Muscle of leg (tissue), 11 donors: ENCODE measurements around the gene VPS4A. TPM values are rescaled to one million over a fixed set of nuclear protein-coding genes. Genes with fewer than 3 reads are reported as not detected.

Experiments used
- DNase-seq: peaks from one replicate; pipeline ENCODE4 v3.0.0; 2013
- H3K27ac ChIP-seq: one replicate; pipeline ENCODE4 v1.5.1; 2013; ENCODE audit warnings: mild to moderate bottlenecking, low read length, control low read depth
- H3K27me3 ChIP-seq: one replicate; pipeline ENCODE4 v1.6.1; 2013; ENCODE audit warnings: low read length; ENCODE audit not compliant: control insufficient read depth, insufficient read depth
- H3K36me3 ChIP-seq: one replicate; pipeline ENCODE4 v1.6.1; 2013; ENCODE audit warnings: low read length; ENCODE audit not compliant: control insufficient read depth, insufficient read depth
- H3K4me1 ChIP-seq: one replicate; pipeline ENCODE4 v1.6.1; 2013; ENCODE audit warnings: low read length; ENCODE audit not compliant: control insufficient read depth, insufficient read depth
- H3K4me3 ChIP-seq: one replicate; pipeline ENCODE4 v1.5.1; 2013; ENCODE audit warnings: low read length, control low read depth
- H3K9me3 ChIP-seq: replicated peaks from 2 replicates; pipeline ENCODE4 v1.6.1; 2013; ENCODE audit warnings: low read depth, low read length; ENCODE audit not compliant: control insufficient read depth
- WGBS: methylation state at CpG from one replicate; pipeline ENCODE4 v1.1.5; 2013; ENCODE audit warnings: missing lambda C conversion rate; ENCODE audit not compliant: insufficient coverage; 5-methylcytosine and 5-hydroxymethylcytosine counted together
- polyA plus RNA-seq, 8 donors: library from polyadenylated mRNA; unstranded; fragments of 120-200 nt; gene quantifications; one replicate each; pipeline versions ENCODE4 v1.2.1 to v1.2.3, GENCODE V29; 2013; ENCODE audit warnings: inconsistent platforms in 1 of 8, low replicate concordance in 1 of 8; ENCODE audit not compliant: insufficient read length in 8 of 8, insufficient read depth in 1 of 8
- total RNA-seq: library from RNA; stranded (reverse); fragments of 120-200 nt; gene quantifications from one replicate; pipeline ENCODE4 v1.2.4, GENCODE V29; 2013

Gene VPS4A
- total and polyA plus RNA-seq, 9 donors: 17.9 to 42.1 (median 36.3) TPM

DNA sequence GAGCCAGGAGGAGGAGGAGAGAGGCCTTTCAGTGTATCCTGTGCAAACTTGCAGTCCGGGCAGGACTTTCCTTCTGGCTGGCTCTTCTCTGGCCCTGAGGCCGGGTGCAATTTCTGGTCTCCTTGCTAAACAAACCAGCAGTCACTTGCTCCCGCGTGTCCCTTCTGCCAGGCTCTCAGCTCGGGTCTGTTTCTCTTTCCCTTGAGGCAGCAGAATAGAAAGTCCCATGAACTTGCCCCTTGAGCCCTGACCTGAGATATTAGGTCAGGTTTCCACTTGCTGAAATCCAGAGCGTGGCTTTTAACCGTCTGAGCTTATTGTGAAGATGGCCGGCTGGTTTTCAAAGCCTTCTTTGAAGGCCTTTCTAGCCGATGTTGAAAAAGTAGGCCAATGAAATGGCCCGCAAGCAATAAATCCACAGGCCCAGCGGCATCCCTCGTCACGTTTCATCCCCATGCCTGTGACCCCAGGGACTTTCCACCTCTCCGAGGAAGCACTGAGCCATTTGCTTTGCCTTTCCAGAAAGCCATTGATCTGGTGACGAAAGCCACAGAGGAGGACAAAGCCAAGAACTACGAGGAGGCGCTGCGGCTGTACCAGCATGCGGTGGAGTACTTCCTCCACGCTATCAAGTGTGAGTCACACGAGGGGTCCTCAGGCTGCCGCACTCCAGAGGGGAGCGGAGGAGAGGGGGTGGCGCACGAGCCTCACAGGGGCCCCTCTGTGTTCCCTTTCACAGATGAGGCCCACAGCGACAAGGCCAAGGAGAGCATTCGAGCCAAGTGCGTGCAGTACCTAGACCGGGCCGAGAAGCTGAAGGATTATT is 4.5 kb downstream of the VPS4A start:
- DNase-seq: no peak
- Histone ChIP-seq H3K9me3 (no peaks in the 10 kb centered on the region), H3K27ac (no peak overlapping the region), H3K27me3 (no peaks in the 10 kb centered on the region), H3K4me3 (no peak overlapping the region), H3K36me3 (peaks cover 69% of the 10 kb centered on the region), H3K4me1 (peaks cover 7% of the 10 kb centered on the region)
- WGBS: 82% methylated on average over 26 of the region's 30 CpGs

DNA sequence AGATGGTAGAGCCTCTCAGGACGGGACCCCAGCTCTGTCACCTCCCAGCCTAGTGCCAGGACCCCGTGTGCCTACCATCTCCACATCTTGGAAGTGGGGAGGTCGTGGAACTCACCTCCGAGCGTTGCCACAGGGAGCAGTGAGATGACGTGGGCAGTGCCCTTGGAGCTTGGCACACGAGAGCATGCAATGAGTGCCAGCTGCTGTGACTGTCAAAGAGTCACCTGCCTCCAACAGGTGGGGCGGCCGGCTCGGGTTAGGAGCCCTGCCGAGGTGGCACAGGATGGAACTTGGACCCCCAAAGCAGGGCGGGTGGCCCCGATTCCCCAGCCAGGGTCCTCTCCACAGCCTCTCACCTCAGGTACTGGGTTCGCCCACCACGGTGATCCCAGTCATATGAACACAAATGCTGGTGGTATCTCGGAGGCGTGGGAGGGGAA is 5.5 kb downstream of the VPS4A start:
- no peak overlapping the region for H3K4me3 ChIP-seq
- 95% methylated on average over 14 of the region's 17 CpGs for WGBS
- no peak for DNase-seq
- no peaks in the 10 kb centered on the region for H3K9me3 ChIP-seq
- no peaks in the 10 kb centered on the region for H3K27me3 ChIP-seq
- no peak overlapping the region for H3K27ac ChIP-seq
- peaks cover 78% of the 10 kb centered on the region for H3K36me3 ChIP-seq
- H3K4me1 ChIP-seq: peaks cover 6% of the 10 kb centered on the region

- no peak for DNase-seq
- WGBS: 92% methylated on average over 22 of the region's 30 CpGs
- peaks cover 92% of the 10 kb centered on the region for H3K36me3 ChIP-seq
- no peak overlapping the region for H3K27ac ChIP-seq
- no peaks in the 10 kb centered on the region for H3K27me3 ChIP-seq
- H3K4me1 ChIP-seq: no peaks in the 10 kb centered on the region
- H3K4me3 ChIP-seq: no peak overlapping the region
- H3K9me3 ChIP-seq: no peaks in the 10 kb centered on the region
Observed at GRCh38 chr16:69318177-69318910, 7.2 kb downstream of the VPS4A start.

GRCh38 chr16:69318911-69319289 is 7.8 kb downstream of the VPS4A start:
- WGBS: 82% methylated on average over 8 of the region's 10 CpGs
- Histone ChIP-seq H3K4me3 (no peak overlapping the region), H3K27ac (no peak overlapping the region), H3K27me3 (no peaks in the 10 kb centered on the region), H3K36me3 (peaks cover 92% of the 10 kb centered on the region), H3K9me3 (no peaks in the 10 kb centered on the region), H3K4me1 (peaks cover under 1% of the 10 kb centered on the region)
- DNase-seq: no peak

DNA sequence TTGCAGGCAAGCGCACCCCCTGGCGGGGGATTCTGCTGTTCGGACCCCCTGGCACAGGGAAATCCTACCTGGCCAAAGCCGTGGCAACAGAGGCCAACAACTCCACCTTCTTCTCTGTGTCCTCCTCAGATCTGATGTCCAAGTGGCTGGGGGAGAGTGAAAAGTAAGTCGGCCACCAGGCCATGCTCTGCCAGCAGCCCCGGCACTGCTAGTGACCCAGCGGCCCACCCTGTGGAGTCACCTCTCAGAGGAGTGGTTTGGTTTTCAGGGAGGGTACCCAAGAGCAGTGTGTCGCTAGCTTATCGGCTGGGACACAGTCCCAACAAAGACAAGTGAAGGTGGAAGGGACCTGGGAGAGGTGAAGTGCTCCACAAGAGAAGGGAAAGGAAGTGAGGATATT is 8.2 kb downstream of the VPS4A start:
- no peak overlapping the region for H3K4me3 ChIP-seq
- no peaks in the 10 kb centered on the region for H3K9me3 ChIP-seq
- peaks cover 2% of the 10 kb centered on the region for H3K4me1 ChIP-seq
- no peak for DNase-seq
- 90% methylated on average over 9 of the region's 9 CpGs for WGBS
- H3K36me3 ChIP-seq: peaks cover 92% of the 10 kb centered on the region
- no peaks in the 10 kb centered on the region for H3K27me3 ChIP-seq
- H3K27ac ChIP-seq: no peak overlapping the region

DNA sequence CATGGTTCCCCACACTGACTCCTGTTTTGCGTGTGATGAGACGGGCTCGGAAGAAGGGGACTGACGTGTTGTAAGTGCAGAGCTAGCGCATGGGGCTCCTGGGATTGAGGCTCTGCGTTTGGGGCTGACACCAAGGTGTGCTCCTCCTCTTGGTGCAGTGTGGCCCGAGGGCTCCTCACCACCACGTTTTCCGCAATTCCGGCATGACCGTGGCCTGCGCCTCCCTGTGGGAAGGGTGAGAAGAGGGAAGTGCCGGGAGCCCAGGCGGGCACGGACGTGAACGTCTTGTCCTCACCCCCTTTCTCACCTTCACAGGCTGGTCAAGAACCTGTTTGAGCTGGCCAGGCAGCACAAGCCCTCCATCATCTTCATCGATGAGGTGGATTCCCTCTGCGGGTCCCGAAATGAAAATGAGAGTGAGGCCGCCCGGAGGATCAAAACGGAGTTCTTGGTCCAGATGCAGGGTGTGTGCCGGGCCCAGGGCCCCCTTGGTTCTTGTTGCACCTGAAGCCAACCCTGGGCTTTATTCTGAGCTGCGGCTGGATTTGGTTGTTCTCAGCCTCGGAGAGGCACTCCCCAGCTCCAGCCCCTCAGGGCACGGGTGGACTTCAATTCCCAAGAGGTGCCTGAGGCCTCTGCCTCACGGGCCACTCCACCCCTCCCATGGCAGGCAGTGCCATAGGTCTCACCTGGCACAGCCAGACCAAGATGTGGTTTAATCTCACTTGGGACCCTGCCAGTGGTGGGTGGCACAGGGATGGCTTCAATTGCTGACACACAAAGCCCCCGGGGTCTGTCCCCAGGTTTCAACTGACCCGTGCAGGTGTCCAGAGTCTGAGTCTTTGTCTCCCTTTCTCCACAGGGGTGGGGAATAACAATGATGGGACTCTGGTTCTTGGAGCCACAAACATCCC is 8.9 kb downstream of the VPS4A start:
- WGBS: 88% methylated on average over 18 of the region's 30 CpGs
- H3K36me3 ChIP-seq: peaks cover 93% of the 10 kb centered on the region
- peaks cover 2% of the 10 kb centered on the region for H3K4me1 ChIP-seq
- H3K9me3 ChIP-seq: no peaks in the 10 kb centered on the region
- no peaks in the 10 kb centered on the region for H3K27me3 ChIP-seq
- no peak overlapping the region for H3K4me3 ChIP-seq
- no peak for DNase-seq
- no peak overlapping the region for H3K27ac ChIP-seq

- Histone ChIP-seq H3K27ac (no peak overlapping the region), H3K27me3 (no peaks in the 10 kb centered on the region), H3K4me3 (no peak overlapping the region), H3K36me3 (peaks cover 88% of the 10 kb centered on the region), H3K9me3 (no peaks in the 10 kb centered on the region), H3K4me1 (peaks cover 2% of the 10 kb centered on the region)
- WGBS: 87% methylated on average over 12 of the region's 13 CpGs
- DNase-seq: no peak
Observed at GRCh38 chr16:69320740-69321073, 9.6 kb downstream of the VPS4A start.

DNA sequence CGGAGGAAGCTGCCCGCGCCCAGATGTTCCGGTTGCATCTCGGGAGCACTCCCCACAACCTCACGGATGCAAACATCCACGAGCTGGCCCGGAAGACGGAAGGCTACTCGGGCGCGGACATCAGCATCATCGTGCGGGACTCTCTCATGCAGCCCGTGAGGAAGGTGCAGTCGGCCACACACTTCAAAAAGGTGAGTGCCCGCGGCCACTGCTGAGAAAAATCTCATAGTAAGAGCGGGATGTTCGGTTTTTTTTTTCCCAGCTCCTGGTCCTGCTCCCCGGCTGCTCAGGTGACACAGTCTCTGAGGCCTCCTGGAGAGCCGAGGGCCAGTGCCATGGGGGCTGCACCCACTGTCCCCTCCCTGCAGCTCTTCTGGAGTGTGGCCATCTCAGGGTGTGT is 9.9 kb downstream of the VPS4A start:
- WGBS: 93% methylated on average over 18 of the region's 22 CpGs
- no peak for DNase-seq
- H3K4me3 ChIP-seq: no peak overlapping the region
- H3K4me1 ChIP-seq: peaks cover 2% of the 10 kb centered on the region
- no peaks in the 10 kb centered on the region for H3K27me3 ChIP-seq
- H3K36me3 ChIP-seq: peaks cover 87% of the 10 kb centered on the region
- no peak overlapping the region for H3K27ac ChIP-seq
- no peaks in the 10 kb centered on the region for H3K9me3 ChIP-seq

- H3K27me3 ChIP-seq: no peaks in the 10 kb centered on the region
- DNase-seq: no peak
- peaks cover 79% of the 10 kb centered on the region for H3K36me3 ChIP-seq
- whole genome bisulfite sequencing: 89% methylated on average over 6 of the region's 7 CpGs
- no peaks in the 10 kb centered on the region for H3K9me3 ChIP-seq
- H3K4me1 ChIP-seq: peaks cover 5% of the 10 kb centered on the region
- no peak overlapping the region for H3K27ac ChIP-seq
- no peak overlapping the region for H3K4me3 ChIP-seq
Observed at GRCh38 chr16:69322343-69322742, 11.2 kb downstream of the VPS4A start.

GRCh38 chr16:69323415-69323814 is 12.3 kb downstream of the VPS4A start:
- no peaks in the 10 kb centered on the region for H3K9me3 ChIP-seq
- H3K27me3 ChIP-seq: no peaks in the 10 kb centered on the region
- DNase-seq: no peak
- peaks cover 8% of the 10 kb centered on the region for H3K4me1 ChIP-seq
- peaks cover 78% of the 10 kb centered on the region for H3K36me3 ChIP-seq
- no peak overlapping the region for H3K4me3 ChIP-seq
- H3K27ac ChIP-seq: no peak overlapping the region
- 86% methylated on average over 8 of the region's 14 CpGs for WGBS
